Activated CD8-positive, alpha-beta T cell treated with anti-CD3 and anti-CD28 coated beads, Interleukin-2, amount 10 ng/mL, durations not matched to agents 7 days and 5 days (primary cell): ENCODE data around the gene CISH. TPM values are rescaled to one million over a fixed set of nuclear protein-coding genes. Genes with fewer than 3 reads are reported as not detected.

Experiments
- ATAC-seq: fragments of 150-1000 bp; cut with Tn5 transposase; one replicate; pipeline ENCODE4 v1.10.0; 2021; ENCODE audit warnings: moderate library complexity
- CTCF ChIA-PET: fragments of 350-600 bp; sonication (Branson Sonifier 250); formaldehyde crosslinking; loops from one replicate; lab custom pipeline; 2021; ENCODE audit warnings: antibody characterized with exemption; lab: Charles Lee
- POLR2A ChIA-PET: fragments of 350-600 bp; sonication (Branson Sonifier 250); formaldehyde crosslinking; loops from one replicate; lab custom pipeline; 2021; ENCODE audit warnings: antibody characterized with exemption; lab: Charles Lee
- DNase-seq: peaks from one replicate; pipeline ENCODE4 v3.0.0-alpha.2; 2020
- H3K27ac Mint-ChIP-seq: one replicate; pipeline ENCODE4 v1.8.0; 2021; ENCODE audit warnings: mild to moderate bottlenecking, mixed read lengths
- H3K27me3 Mint-ChIP-seq: one replicate; pipeline ENCODE4 v1.8.0; 2021; ENCODE audit warnings: low read depth, mixed read lengths
- H3K36me3 Mint-ChIP-seq: one replicate; pipeline ENCODE4 v1.8.0; 2021; ENCODE audit warnings: low read depth, mixed read lengths
- H3K4me1 Mint-ChIP-seq: one replicate; pipeline ENCODE4 v1.8.0; 2021; ENCODE audit warnings: low read depth, mixed read lengths
- H3K4me3 Mint-ChIP-seq: one replicate; pipeline ENCODE4 v1.8.0; 2021; ENCODE audit warnings: mild to moderate bottlenecking, mixed read lengths
- H3K9me3 Mint-ChIP-seq: one replicate; pipeline ENCODE4 v1.8.0; 2022; ENCODE audit warnings: mixed read lengths; ENCODE audit not compliant: insufficient read depth
- total RNA-seq, 2 experiments: library from RNA; stranded (reverse); gene quantifications; one replicate each; pipeline ENCODE4 v1.2.3, GENCODE V29; 2021

The CISH gene
- total RNA-seq, 2 experiments from 2014 or later, result 380 to 394 TPM

- H3K36me3 Mint-ChIP-seq, result peaks cover 67% of the 10 kb centered on the region
- CTCF ChIA-PET, result interaction anchor here (1.4 to 29.5 kb wide), 4 partner anchors 9 to 27 kb away, joined by 4 to 1321 read pairs (median 314); partner anchors contain the start of genes C3orf18, CISH and HEMK1
- DNase-seq (no peak), ATAC-seq (no peak)
- POLR2A ChIA-PET, result interaction anchor here (0.6 to 16.4 kb wide), 5 partner anchors 9 to 63 kb away, joined by 3 to 970 read pairs (median 23); partner anchors contain the start of genes CISH, HEMK1 and MAPKAPK3
- H3K4me1 Mint-ChIP-seq, result peaks cover 89% of the 10 kb centered on the region
- H3K27me3 Mint-ChIP-seq, result no peaks in the 10 kb centered on the region
- no peaks in the 10 kb centered on the region for H3K9me3 Mint-ChIP-seq
- H3K4me3 Mint-ChIP-seq, result no peak overlapping the region
- peak overlapping the region; percentile 97 for H3K27ac Mint-ChIP-seq
Observed at GRCh38 chr3:50599115-50599715, 12.4 kb downstream of the CISH start.

GRCh38 chr3:50594253-50594785 is 17.3 kb downstream of the CISH start:
- no peak for DNase-seq
- no peak overlapping the region for H3K4me3 Mint-ChIP-seq
- ChIA-PET POLR2A (interaction anchor here (11.1 kb wide), 2 partner anchors 12 to 20 kb away, joined by 612 to 970 read pairs; partner anchors contain the start of genes C3orf18, CISH and HEMK1), CTCF (interaction anchor here (0.8 to 11.1 kb wide), 5 partner anchors 13 to 59 kb away, joined by 3 to 535 read pairs (median 6); partner anchors contain the start of genes C3orf18, CISH, HEMK1 and MAPKAPK3)
- no peaks in the 10 kb centered on the region for H3K27me3 Mint-ChIP-seq
- H3K36me3 Mint-ChIP-seq, result peaks cover 34% of the 10 kb centered on the region
- no peaks in the 10 kb centered on the region for H3K9me3 Mint-ChIP-seq
- peak overlapping the region; percentile 98 for H3K27ac Mint-ChIP-seq
- peaks cover 88% of the 10 kb centered on the region for H3K4me1 Mint-ChIP-seq
- no peak for ATAC-seq

GRCh38 chr3:50592568-50592967 is 19.0 kb downstream of the CISH start:
- Mint-ChIP-seq H3K36me3 (peaks cover 35% of the 10 kb centered on the region), H3K27me3 (no peaks in the 10 kb centered on the region), H3K4me3 (peak overlapping the region; percentile 58), H3K4me1 (peaks cover 90% of the 10 kb centered on the region), H3K9me3 (no peaks in the 10 kb centered on the region), H3K27ac (peak overlapping the region; percentile 98)
- ATAC-seq (no peak), DNase-seq (no peak)
- ChIA-PET POLR2A (interaction anchor here (0.8 to 11.1 kb wide), 5 partner anchors 9 to 255 kb away, joined by 3 to 970 read pairs (median 9); partner anchors contain the start of genes C3orf18, CISH, HEMK1 and MAPKAPK3), CTCF (interaction anchor here (2.0 to 11.1 kb wide), 3 partner anchors 17 to 60 kb away, joined by 5 to 535 read pairs (median 387); partner anchors contain the start of genes C3orf18, CISH, HEMK1 and MAPKAPK3)

- peaks cover 42% of the 10 kb centered on the region for H3K36me3 Mint-ChIP-seq
- no peaks in the 10 kb centered on the region for H3K9me3 Mint-ChIP-seq
- H3K4me1 Mint-ChIP-seq, result peaks cover 99% of the 10 kb centered on the region
- H3K27ac Mint-ChIP-seq, result peak overlapping the region; percentile 98
- peak overlapping the region; percentile 69 for H3K4me3 Mint-ChIP-seq
- CTCF ChIA-PET, result interaction anchor here (0.9 to 11.1 kb wide), 7 partner anchors 10 to 794 kb away, joined by 3 to 535 read pairs (median 5); partner anchors contain the start of genes C3orf18, CISH, HEMK1 and MANF
- ATAC-seq, result peak; percentile 16
- no peaks in the 10 kb centered on the region for H3K27me3 Mint-ChIP-seq
- POLR2A ChIA-PET, result interaction anchor here (1.0 to 11.1 kb wide), 7 partner anchors 15 to 794 kb away, joined by 4 to 970 read pairs (median 16); partner anchors contain the start of genes C3orf18, CISH, HEMK1 and MANF
- peak; percentile 48 for DNase-seq
Observed at GRCh38 chr3:50591196-50591741, 20.3 kb downstream of the CISH start.

GRCh38 chr3:50588759-50589433 is 22.7 kb downstream of the CISH start:
- no peak for DNase-seq
- H3K4me3 Mint-ChIP-seq, result peak overlapping the region; percentile 62
- H3K27me3 Mint-ChIP-seq, result no peaks in the 10 kb centered on the region
- no peak for ATAC-seq
- peaks cover 97% of the 10 kb centered on the region for H3K4me1 Mint-ChIP-seq
- no peaks in the 10 kb centered on the region for H3K9me3 Mint-ChIP-seq
- peaks cover 54% of the 10 kb centered on the region for H3K36me3 Mint-ChIP-seq
- CTCF ChIA-PET, result interaction anchor here (3.1 to 11.1 kb wide), 3 partner anchors 8 to 21 kb away, joined by 15 to 535 read pairs (median 387); partner anchors contain the start of genes C3orf18, CISH, HEMK1 and MAPKAPK3
- POLR2A ChIA-PET, result interaction anchor here (0.8 to 11.1 kb wide), 6 partner anchors 15 to 252 kb away, joined by 3 to 970 read pairs (median 14); partner anchors contain the start of genes C3orf18, CISH, HEMK1 and RASSF1
- H3K27ac Mint-ChIP-seq, result peak overlapping the region; percentile 98

GRCh38 chr3:50587806-50588758 is 23.5 kb downstream of the CISH start:
- H3K9me3 Mint-ChIP-seq, result no peaks in the 10 kb centered on the region
- H3K4me3 Mint-ChIP-seq, result peak overlapping the region; percentile 62
- peaks cover 97% of the 10 kb centered on the region for H3K4me1 Mint-ChIP-seq
- peak overlapping the region; percentile 98 for H3K27ac Mint-ChIP-seq
- peak; percentile 41 for ATAC-seq
- ChIA-PET POLR2A (interaction anchor here (0.6 to 11.1 kb wide), 7 partner anchors 14 to 1690 kb away, joined by 3 to 970 read pairs (median 7); partner anchors contain the start of genes C3orf18, CISH, HEMK1 and RASSF1), CTCF (interaction anchor here (3.1 to 11.1 kb wide), 3 partner anchors 7 to 21 kb away, joined by 15 to 535 read pairs (median 387); partner anchors contain the start of genes C3orf18, CISH, HEMK1 and MAPKAPK3)
- peaks cover 60% of the 10 kb centered on the region for H3K36me3 Mint-ChIP-seq
- DNase-seq, result peak; percentile 78
- H3K27me3 Mint-ChIP-seq, result no peaks in the 10 kb centered on the region

GRCh38 chr3:50587373-50587772 is 24.2 kb downstream of the CISH start:
- CTCF ChIA-PET, result interaction anchor here (11.1 kb wide), 2 partner anchors 15 to 22 kb away, joined by 387 to 535 read pairs; partner anchors contain the start of genes C3orf18, CISH, HEMK1 and MAPKAPK3
- POLR2A ChIA-PET, result interaction anchor here (0.7 to 11.1 kb wide), 3 partner anchors 13 to 23 kb away, joined by 3 to 970 read pairs (median 612); partner anchors contain the start of genes C3orf18, CISH and HEMK1
- Mint-ChIP-seq H3K9me3 (no peaks in the 10 kb centered on the region), H3K36me3 (peaks cover 64% of the 10 kb centered on the region), H3K4me1 (peaks cover 96% of the 10 kb centered on the region), H3K4me3 (peak overlapping the region; percentile 15), H3K27me3 (no peaks in the 10 kb centered on the region), H3K27ac (peak overlapping the region; percentile 98)
- ATAC-seq (no peak), DNase-seq (no peak)

GRCh38 chr3:50586763-50587070 is 24.9 kb downstream of the CISH start:
- ChIA-PET POLR2A (interaction anchor here (0.7 to 11.1 kb wide), 3 partner anchors 13 to 23 kb away, joined by 3 to 970 read pairs (median 612); partner anchors contain the start of genes C3orf18, CISH and HEMK1), CTCF (interaction anchor here (11.1 kb wide), 2 partner anchors 14 to 23 kb away, joined by 387 to 535 read pairs; partner anchors contain the start of genes C3orf18, CISH, HEMK1 and MAPKAPK3)
- Mint-ChIP-seq H3K4me1 (peaks cover 96% of the 10 kb centered on the region), H3K9me3 (no peaks in the 10 kb centered on the region), H3K27ac (peak overlapping the region; percentile 98), H3K4me3 (no peak overlapping the region), H3K36me3 (peaks cover 70% of the 10 kb centered on the region), H3K27me3 (no peaks in the 10 kb centered on the region)
- DNase-seq (no peak), ATAC-seq (no peak)

GRCh38 chr3:50585919-50586762 is 25.4 kb downstream of the CISH start:
- H3K9me3 Mint-ChIP-seq, result no peaks in the 10 kb centered on the region
- no peak for DNase-seq
- no peaks in the 10 kb centered on the region for H3K27me3 Mint-ChIP-seq
- peaks cover 75% of the 10 kb centered on the region for H3K36me3 Mint-ChIP-seq
- POLR2A ChIA-PET, result interaction anchor here (0.7 to 11.1 kb wide), 3 partner anchors 12 to 22 kb away, joined by 3 to 970 read pairs (median 612); partner anchors contain the start of genes C3orf18, CISH and HEMK1
- peak overlapping the region; percentile 98 for H3K27ac Mint-ChIP-seq
- no peak overlapping the region for H3K4me3 Mint-ChIP-seq
- no peak for ATAC-seq
- CTCF ChIA-PET, result interaction anchor here (11.1 kb wide), 2 partner anchors 13 to 23 kb away, joined by 387 to 535 read pairs; partner anchors contain the start of genes C3orf18, CISH, HEMK1 and MAPKAPK3
- peaks cover 96% of the 10 kb centered on the region for H3K4me1 Mint-ChIP-seq
